Cardiac muscle cell (in vitro differentiated cells and primary cell): ENCODE results near the gene ELAVL3. TPM values are rescaled to one million over a fixed set of nuclear protein-coding genes. Genes with fewer than 3 reads are reported as not detected.

Source experiments
- DNase-seq, 2 donors: peaks; one replicate each; pipeline versions ENCODE4 v3.0.0 to v3.0.0-alpha.2; 2010 to 2017; ENCODE audit warnings: low read depth in 1 of 2, low spot score in 1 of 2
- H3K27ac ChIP-seq: fragments of 200-600 bp; sonication (generic); 2 replicates; pipeline ENCODE4 v1.5.1; 2016
- H3K27me3 ChIP-seq: fragments of 200-600 bp; sonication (generic); 2 replicates; pipeline ENCODE4 v1.6.0; 2016; ENCODE audit warnings: control low read depth
- H3K36me3 ChIP-seq: fragments of 200-600 bp; sonication (generic); 2 replicates; pipeline ENCODE4 v1.5.1; 2016; ENCODE audit warnings: control low read depth
- H3K4me1 ChIP-seq: fragments of 200-600 bp; sonication (generic); 2 replicates; pipeline ENCODE4 v1.8.1; 2017; ENCODE audit warnings: low read depth, mild to moderate bottlenecking, mixed run types
- H3K4me3 ChIP-seq: fragments of 200-600 bp; sonication (generic); 2 replicates; pipeline ENCODE4 v1.5.1; 2016; ENCODE audit warnings: mild to moderate bottlenecking
- H3K9me3 ChIP-seq: fragments of 200-600 bp; sonication (generic); 2 replicates; pipeline ENCODE4 v1.5.1; 2017; ENCODE audit warnings: low read depth, mild to moderate bottlenecking, control low read depth
- polyA plus RNA-seq: library from polyadenylated mRNA; unstranded; fragments of >200 nt; fragmentation: Nextera tagmentation; extraction: Ambion mirVana; gene quantifications from 2 replicates; pipeline ENCODE4 v1.2.1, GENCODE V29; 2016
- total RNA-seq: library from RNA; depleted of rRNA; stranded (reverse); fragments of >200 nt; gene quantifications from 2 replicates; pipeline ENCODE4 v1.2.3, GENCODE V29; 2016
- TF ChIP-seq, protein P1 (sequence below): IDR thresholded peaks from 2 replicates; pipeline ENCODE4 v1.5.1; 2012; ENCODE audit warnings: low read depth, mild to moderate bottlenecking, low read length

ELAVL3 gene
- total and polyA plus RNA-seq, 2 experiments from 2014 or later, result 0.09 to 0.10 TPM

DNA sequence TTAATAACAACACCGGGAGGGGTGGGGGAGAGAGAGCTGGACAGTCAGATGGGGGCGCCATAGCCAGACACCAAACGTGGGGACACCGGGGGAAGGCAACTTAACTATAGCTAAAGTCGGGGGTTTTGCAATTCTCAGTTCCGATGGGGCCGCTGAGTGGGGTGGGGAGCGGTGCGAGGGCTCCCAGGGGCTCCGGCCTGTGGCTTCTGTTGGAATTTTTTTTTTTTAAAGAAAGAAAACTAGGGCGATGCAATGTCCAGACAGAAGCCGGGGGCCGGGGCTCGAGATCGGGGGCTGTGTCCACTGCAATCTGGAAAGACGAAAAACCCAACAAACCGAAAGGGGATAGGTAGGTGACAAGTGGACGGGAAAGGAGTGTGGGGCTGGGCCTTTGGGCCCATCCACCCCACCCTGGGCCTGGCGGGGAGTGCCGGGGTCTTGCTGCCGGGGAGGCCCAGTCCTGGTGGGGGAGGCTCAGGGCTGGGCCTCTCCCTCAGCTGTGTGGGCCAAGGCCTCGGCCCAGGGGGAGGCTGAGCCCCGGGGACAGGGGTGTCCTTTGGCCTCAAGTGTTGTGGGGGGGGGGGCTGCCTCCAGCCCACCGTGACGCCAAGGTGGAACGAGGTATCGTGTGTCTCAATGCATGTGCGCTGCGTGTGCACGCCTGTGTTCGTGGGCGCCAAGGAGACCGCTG lies 28.1 kb downstream of the ELAVL3 start:
- TF ChIP-seq, protein P1, sequence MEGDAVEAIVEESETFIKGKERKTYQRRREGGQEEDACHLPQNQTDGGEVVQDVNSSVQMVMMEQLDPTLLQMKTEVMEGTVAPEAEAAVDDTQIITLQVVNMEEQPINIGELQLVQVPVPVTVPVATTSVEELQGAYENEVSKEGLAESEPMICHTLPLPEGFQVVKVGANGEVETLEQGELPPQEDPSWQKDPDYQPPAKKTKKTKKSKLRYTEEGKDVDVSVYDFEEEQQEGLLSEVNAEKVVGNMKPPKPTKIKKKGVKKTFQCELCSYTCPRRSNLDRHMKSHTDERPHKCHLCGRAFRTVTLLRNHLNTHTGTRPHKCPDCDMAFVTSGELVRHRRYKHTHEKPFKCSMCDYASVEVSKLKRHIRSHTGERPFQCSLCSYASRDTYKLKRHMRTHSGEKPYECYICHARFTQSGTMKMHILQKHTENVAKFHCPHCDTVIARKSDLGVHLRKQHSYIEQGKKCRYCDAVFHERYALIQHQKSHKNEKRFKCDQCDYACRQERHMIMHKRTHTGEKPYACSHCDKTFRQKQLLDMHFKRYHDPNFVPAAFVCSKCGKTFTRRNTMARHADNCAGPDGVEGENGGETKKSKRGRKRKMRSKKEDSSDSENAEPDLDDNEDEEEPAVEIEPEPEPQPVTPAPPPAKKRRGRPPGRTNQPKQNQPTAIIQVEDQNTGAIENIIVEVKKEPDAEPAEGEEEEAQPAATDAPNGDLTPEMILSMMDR, result peak; percentile 25
- Histone ChIP-seq H3K27me3 (no peaks in the 10 kb centered on the region), H3K27ac (no peak overlapping the region)

GRCh38 chr19:11451871-11452619 lies 28.8 kb downstream of the ELAVL3 start:
- DNase-seq, result peak in 1 of 2 donors; percentile 23
- TF ChIP-seq, protein P1, result no peak
- H3K4me1 ChIP-seq, result no peaks in the 10 kb centered on the region
- H3K36me3 ChIP-seq, result peaks cover 11% of the 10 kb centered on the region
- H3K27ac ChIP-seq, result no peak overlapping the region
- no peaks in the 10 kb centered on the region for H3K9me3 ChIP-seq
- H3K27me3 ChIP-seq, result no peaks in the 10 kb centered on the region
- no peak overlapping the region for H3K4me3 ChIP-seq

More for the DNA sequence above, 28.1 kb downstream of the ELAVL3 start:
- Histone ChIP-seq H3K4me1 (no peaks in the 10 kb centered on the region), H3K9me3 (no peaks in the 10 kb centered on the region), H3K36me3 (peaks cover 11% of the 10 kb centered on the region), H3K4me3 (no peak overlapping the region)
- peak in 1 of 2 donors; percentile 18 for DNase-seq

- no peaks in the 10 kb centered on the region for H3K27me3 ChIP-seq
- no peak for DNase-seq
- no peak overlapping the region for H3K4me3 ChIP-seq
- no peak overlapping the region for H3K27ac ChIP-seq
- TF ChIP-seq, protein P1, result no peak
- H3K4me1 ChIP-seq, result no peaks in the 10 kb centered on the region
- H3K9me3 ChIP-seq, result no peaks in the 10 kb centered on the region
- peaks cover 11% of the 10 kb centered on the region for H3K36me3 ChIP-seq
Measured at GRCh38 chr19:11451327-11451870, 29.4 kb downstream of the ELAVL3 start.

DNA sequence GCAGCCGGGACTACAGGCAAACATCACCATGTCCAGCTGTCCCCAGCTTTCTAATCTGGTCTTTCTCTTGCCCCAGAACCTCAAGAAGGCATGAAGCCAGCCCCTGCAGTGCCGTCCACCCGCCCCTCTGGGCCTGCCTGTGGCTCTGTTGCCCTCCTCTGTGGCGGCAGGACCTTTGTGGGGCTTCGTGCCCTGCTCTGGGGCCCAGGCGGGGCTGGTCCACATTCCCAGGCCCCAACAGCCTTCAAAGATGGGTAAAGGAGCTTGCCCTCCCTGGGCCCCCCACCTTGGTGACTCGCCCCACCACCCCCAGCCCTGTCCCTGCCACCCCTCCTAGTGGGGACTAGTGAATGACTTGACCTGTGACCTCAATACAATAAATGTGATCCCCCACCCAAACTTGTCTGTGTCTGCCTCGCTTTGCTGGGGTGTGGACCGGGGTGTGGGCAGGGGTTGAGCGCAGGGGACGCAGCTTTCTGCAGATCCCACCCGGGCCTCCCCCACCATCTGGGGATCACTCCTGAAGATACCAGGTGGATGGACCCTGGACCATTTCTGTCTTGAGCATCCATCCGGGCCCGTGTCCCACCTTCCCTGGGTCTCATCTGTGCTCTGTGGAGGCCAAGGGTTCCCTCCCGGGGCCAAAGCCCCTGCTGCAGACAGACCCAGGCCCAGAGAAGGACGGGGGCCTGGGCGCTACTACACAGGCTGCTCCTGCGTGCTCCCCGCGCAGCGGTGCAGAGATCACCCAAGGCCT lies 30.1 kb downstream of the ELAVL3 start:
- TF ChIP-seq, protein P1, result no peak
- Histone ChIP-seq H3K27me3 (no peaks in the 10 kb centered on the region), H3K9me3 (no peaks in the 10 kb centered on the region), H3K36me3 (peaks cover 11% of the 10 kb centered on the region), H3K4me1 (no peaks in the 10 kb centered on the region), H3K27ac (no peak overlapping the region), H3K4me3 (no peak overlapping the region)
- DNase-seq, result no peak

GRCh38 chr19:11448923-11449554 lies 31.8 kb downstream of the ELAVL3 start:
- Histone ChIP-seq H3K27ac (no peak overlapping the region), H3K4me1 (no peaks in the 10 kb centered on the region), H3K4me3 (no peak overlapping the region), H3K9me3 (no peaks in the 10 kb centered on the region), H3K36me3 (peaks cover 11% of the 10 kb centered on the region), H3K27me3 (no peaks in the 10 kb centered on the region)
- TF ChIP-seq, protein P1, result no peak
- DNase-seq, result no peak
